Measurements from ENCODE around the gene SDHB.

DNA sequence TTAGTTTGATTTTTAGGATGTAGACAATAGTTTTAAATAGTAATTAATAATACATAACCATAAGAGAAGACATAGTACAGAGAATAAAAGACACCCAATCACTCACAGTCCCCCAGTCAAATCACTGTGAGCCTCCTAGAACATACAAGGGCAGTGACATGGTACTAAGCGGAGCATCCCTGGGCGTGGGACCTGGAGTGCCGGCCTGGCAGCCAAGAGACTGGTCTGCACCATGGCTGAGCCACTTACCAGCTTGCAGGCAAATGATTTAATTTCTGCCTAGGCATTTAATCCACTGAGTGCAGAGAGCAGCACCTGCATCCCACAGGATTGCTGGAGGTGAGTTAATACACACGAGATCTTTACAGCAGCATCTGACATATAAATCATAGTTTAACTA lies 20.4 kb downstream of the SDHB start:
- TF ChIP-seq CTCF (IDR thresholded peaks at IDR 0.05; ENCODE audit: control extremely low read depth in 1 of 3, insufficient read depth in 1 of 3, low read depth in 1 of 3, low read length in 3 of 3) (no peak), RNF2 (IDR thresholded peaks at IDR 0.05; ENCODE audit: borderline replicate concordance, low read depth, low read length, missing control alignments, poor library complexity, severe bottlenecking) (no peak), POLR2A (IDR thresholded peaks at IDR 0.05; ENCODE audit: control extremely low read depth in 1 of 2, low read depth in 2 of 2, low read length in 2 of 2) (no peak), ATF3 (IDR thresholded peaks at IDR 0.05; ENCODE audit: insufficient read depth, low read depth, low read length) (no peak)
- TF ChIP-seq, protein P1, sequence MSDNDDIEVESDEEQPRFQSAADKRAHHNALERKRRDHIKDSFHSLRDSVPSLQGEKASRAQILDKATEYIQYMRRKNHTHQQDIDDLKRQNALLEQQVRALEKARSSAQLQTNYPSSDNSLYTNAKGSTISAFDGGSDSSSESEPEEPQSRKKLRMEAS (IDR thresholded peaks at IDR 0.05), result no peak
